SU-DHL-6 (cell line): ENCODE data around the gene EML6.

ENCODE experiments used
- H2AFZ ChIP-seq: fragments of 200-600 bp; sonication (generic); 2 replicates; pipeline ENCODE4 v1.6.1; 2014; ENCODE audit warnings: low read depth, mild to moderate bottlenecking, moderate library complexity, mixed read lengths, antibody characterized with exemption, low read length; ENCODE audit not compliant: severe bottlenecking
- H3F3A ChIP-seq: fragments of 200-600 bp; shearing (Covaris generic); 2 replicates; pipeline ENCODE4 v1.6.0; 2016; ENCODE audit warnings: antibody characterized with exemption, mild to moderate bottlenecking; ENCODE audit not compliant: insufficient read depth
- H3K27ac ChIP-seq: fragments of 200-600 bp; sonication (generic); 2 replicates; pipeline ENCODE4 v1.5.1; 2016; ENCODE audit warnings: low read depth, mild to moderate bottlenecking, low read length, moderate library complexity, mixed read lengths
- H3K27me3 ChIP-seq: fragments of 200-600 bp; sonication (generic), shearing (Covaris generic); 2 replicates; pipeline ENCODE4 v1.6.0; 2014; ENCODE audit warnings: mild to moderate bottlenecking, low read length
- H3K36me3 ChIP-seq: fragments of 200-600 bp; sonication (generic); 2 replicates; pipeline ENCODE4 v1.6.1; 2014; ENCODE audit warnings: mild to moderate bottlenecking, low read length, mixed read lengths
- H3K4me2 ChIP-seq: fragments of 300-600, 200-600 bp; shearing (Covaris generic), sonication (generic); 2 replicates; pipeline ENCODE4 v1.6.0; 2014; ENCODE audit warnings: low read length, low read depth, mild to moderate bottlenecking; ENCODE audit not compliant: poor library complexity, severe bottlenecking
- H3K4me3 ChIP-seq: fragments of 200-600 bp; sonication (generic); 2 replicates; pipeline ENCODE4 v1.5.1; 2014; ENCODE audit warnings: antibody characterized with exemption, low read length, mild to moderate bottlenecking, mixed read lengths; ENCODE audit not compliant: insufficient read depth, poor library complexity, severe bottlenecking
- H3K79me2 ChIP-seq: fragments of 200-600 bp; sonication (generic); 2 replicates; pipeline ENCODE4 v1.6.1; 2014; ENCODE audit warnings: mild to moderate bottlenecking, low read length, moderate library complexity; ENCODE audit not compliant: insufficient read depth
- H3K9ac ChIP-seq: fragments of 200-600 bp; sonication (generic); 2 replicates; pipeline ENCODE4 v1.7.0; 2014; ENCODE audit warnings: mild to moderate bottlenecking, low read length
- H3K9me2 ChIP-seq: fragments of 200-600 bp; sonication (generic); replicated peaks from 2 replicates; pipeline ENCODE4 v1.6.1; 2014; ENCODE audit warnings: low read length; ENCODE audit not compliant: insufficient read depth
- H3K9me3 ChIP-seq: fragments of 200-600 bp; sonication (generic); 2 replicates; pipeline ENCODE4 v1.6.1; 2014; ENCODE audit warnings: low read length, mixed read lengths; ENCODE audit not compliant: insufficient read depth
- H4K20me1 ChIP-seq: fragments of 200-600 bp; sonication (generic); 2 replicates; pipeline ENCODE4 v1.6.1; 2014; ENCODE audit warnings: low read depth, mild to moderate bottlenecking, antibody characterized with exemption, low read length, moderate library complexity, mixed read lengths
- EZH2phosphoT487 ChIP-seq: fragments of 200-600 bp; sonication (generic), shearing (Covaris generic); conservative IDR thresholded peaks from 2 replicates; pipeline ENCODE4 v1.6.1; 2018; ENCODE audit warnings: mild to moderate bottlenecking, antibody characterized with exemption, low read length, moderate library complexity, mixed read lengths
- TF ChIP-seq, protein P1 (sequence below): fragments of 200-600 bp; sonication (generic); IDR thresholded peaks from one replicate; pipeline ENCODE4 v1.5.1; 2017; ENCODE audit warnings: antibody characterized with exemption, mild to moderate bottlenecking, low read length, moderate library complexity; ENCODE audit not compliant: insufficient read depth, poor library complexity, severe bottlenecking

The EML6 gene

DNA sequence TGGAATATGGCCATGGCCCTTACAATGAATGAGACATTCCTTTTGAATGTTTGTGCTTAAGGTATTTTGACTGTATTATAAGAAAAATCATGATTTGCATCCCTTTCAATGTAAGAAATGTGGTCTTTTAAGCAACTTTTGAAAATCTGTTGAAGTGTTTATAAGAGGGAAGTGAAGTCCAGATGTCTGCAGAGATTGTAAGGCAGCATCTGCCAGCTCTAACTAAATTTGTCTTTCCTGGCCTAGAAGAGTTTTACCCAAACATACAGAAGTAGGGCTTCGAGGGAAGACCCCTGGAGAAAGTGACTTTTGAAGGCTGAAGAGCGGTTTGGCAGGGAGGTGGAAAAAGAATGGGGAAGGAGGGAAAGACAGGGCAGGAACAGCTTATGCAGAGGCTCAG lies 12.2 kb downstream of the EML6 start:
- Histone ChIP-seq H3K27ac (no peak overlapping the region), H3K9me2 (no peaks in the 10 kb centered on the region), H3K79me2 (peaks cover 3% of the 10 kb centered on the region; the same call in 1 of the 2 replicates)

DNA sequence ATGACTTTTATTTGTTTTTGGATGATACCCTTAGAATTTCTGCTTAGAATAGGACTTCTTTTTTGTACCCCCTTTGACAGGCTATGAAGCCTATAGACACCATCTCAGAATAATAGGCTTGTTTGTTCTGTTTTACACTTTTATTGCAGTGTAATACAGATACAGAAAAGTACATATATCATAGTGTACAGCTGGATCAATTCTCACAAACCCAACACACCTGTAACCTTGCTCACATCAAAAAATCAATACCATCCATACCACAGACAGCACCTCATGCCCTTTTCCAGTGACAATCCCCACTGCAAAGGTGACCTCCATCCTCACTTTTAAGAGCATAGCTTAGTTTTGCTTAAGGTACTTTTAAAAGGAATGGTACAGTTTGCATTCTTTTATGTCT lies 14.8 kb downstream of the EML6 start:
- no peak overlapping the region for H2AFZ ChIP-seq
- H3K9ac ChIP-seq, result no peak overlapping the region
- no peak overlapping the region for H3K4me2 ChIP-seq
- H3K9me2 ChIP-seq, result no peaks in the 10 kb centered on the region
- H3K27ac ChIP-seq, result no peak overlapping the region
- no peaks in the 10 kb centered on the region for H3K27me3 ChIP-seq
- TF ChIP-seq, protein P1, sequence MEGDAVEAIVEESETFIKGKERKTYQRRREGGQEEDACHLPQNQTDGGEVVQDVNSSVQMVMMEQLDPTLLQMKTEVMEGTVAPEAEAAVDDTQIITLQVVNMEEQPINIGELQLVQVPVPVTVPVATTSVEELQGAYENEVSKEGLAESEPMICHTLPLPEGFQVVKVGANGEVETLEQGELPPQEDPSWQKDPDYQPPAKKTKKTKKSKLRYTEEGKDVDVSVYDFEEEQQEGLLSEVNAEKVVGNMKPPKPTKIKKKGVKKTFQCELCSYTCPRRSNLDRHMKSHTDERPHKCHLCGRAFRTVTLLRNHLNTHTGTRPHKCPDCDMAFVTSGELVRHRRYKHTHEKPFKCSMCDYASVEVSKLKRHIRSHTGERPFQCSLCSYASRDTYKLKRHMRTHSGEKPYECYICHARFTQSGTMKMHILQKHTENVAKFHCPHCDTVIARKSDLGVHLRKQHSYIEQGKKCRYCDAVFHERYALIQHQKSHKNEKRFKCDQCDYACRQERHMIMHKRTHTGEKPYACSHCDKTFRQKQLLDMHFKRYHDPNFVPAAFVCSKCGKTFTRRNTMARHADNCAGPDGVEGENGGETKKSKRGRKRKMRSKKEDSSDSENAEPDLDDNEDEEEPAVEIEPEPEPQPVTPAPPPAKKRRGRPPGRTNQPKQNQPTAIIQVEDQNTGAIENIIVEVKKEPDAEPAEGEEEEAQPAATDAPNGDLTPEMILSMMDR, result no peak
- TF ChIP-seq EZH2phosphoT487, result no peak
- H3F3A ChIP-seq, result no peaks in the 10 kb centered on the region
- H3K36me3 ChIP-seq, result no peaks in the 10 kb centered on the region; the same call in 1 of the 2 replicates
- no peaks in the 10 kb centered on the region for H4K20me1 ChIP-seq
- no peaks in the 10 kb centered on the region for H3K9me3 ChIP-seq
- H3K4me3 ChIP-seq, result no peak overlapping the region
- peaks cover 16% of the 10 kb centered on the region for H3K79me2 ChIP-seq

More for the DNA sequence above, 12.2 kb downstream of the EML6 start:
- Histone ChIP-seq H3K9me3 (no peaks in the 10 kb centered on the region; the same call in 1 of the 2 replicates), H3K9ac (no peak overlapping the region), H3K36me3 (0 out of 2 replicates have a peak, but pooled peaks cover 6% of the 10 kb centered on the region), H4K20me1 (no peaks in the 10 kb centered on the region), H3K4me3 (no peak overlapping the region), H3K4me2 (no peak overlapping the region), H3F3A (no peaks in the 10 kb centered on the region), H3K27me3 (no peaks in the 10 kb centered on the region), H2AFZ (no peak overlapping the region)
- no peak for TF ChIP-seq EZH2phosphoT487
- TF ChIP-seq, protein P1, result no peak

DNA sequence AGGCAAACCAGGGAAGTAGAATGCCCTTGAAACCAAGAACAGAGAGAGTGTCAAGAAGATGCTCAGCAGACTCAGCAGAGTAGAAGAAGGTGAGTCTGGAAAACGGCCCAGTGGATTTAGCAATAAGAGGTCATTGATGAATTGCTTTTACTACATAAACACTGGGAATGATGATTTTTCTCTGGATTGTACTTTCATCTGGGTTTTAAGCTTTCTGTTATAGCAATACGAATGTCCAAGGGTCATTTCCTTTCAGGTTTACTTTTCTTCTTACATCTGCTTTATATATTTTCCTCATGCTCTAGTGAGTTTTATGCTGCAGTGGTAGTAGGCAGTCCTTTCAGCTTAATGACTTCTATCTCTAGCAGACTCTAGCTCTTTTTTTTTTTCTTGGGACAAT lies 16.9 kb downstream of the EML6 start:
- TF ChIP-seq, protein P1, result no peak
- TF ChIP-seq EZH2phosphoT487, result no peak
- Histone ChIP-seq H3F3A (no peaks in the 10 kb centered on the region), H3K79me2 (peaks cover 16% of the 10 kb centered on the region), H3K27ac (no peak overlapping the region), H4K20me1 (no peaks in the 10 kb centered on the region), H3K36me3 (no peaks in the 10 kb centered on the region; the same call in 1 of the 2 replicates), H3K9me3 (no peaks in the 10 kb centered on the region), H3K4me3 (no peak overlapping the region), H3K9ac (no peak overlapping the region), H3K27me3 (no peaks in the 10 kb centered on the region), H3K9me2 (no peaks in the 10 kb centered on the region), H3K4me2 (no peak overlapping the region), H2AFZ (no peak overlapping the region)

DNA sequence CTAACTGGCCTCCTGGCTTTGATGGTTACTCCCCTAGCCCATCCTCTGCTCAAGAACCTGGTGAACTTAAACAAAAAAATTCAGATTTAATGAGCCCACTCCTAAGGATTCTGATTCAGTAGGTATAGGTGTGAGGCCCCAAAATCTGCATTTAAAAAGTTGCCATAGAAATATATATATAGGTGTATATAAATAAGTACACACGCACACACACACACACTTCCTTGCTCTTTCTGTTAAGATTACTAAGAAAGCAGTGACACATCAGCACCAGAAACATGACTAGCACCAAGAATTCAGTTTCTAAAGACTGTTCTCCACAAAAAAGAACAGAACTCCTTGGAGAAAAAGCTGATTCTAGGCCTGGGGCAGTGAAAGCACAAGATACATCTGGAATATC lies 17.8 kb downstream of the EML6 start:
- H3K4me2 ChIP-seq, result no peak overlapping the region
- H3K4me3 ChIP-seq, result no peak overlapping the region
- H3K27ac ChIP-seq, result no peak overlapping the region
- no peak overlapping the region for H2AFZ ChIP-seq
- H3K9ac ChIP-seq, result no peak overlapping the region
- TF ChIP-seq, protein P1, result no peak
- TF ChIP-seq EZH2phosphoT487, result no peak
- no peaks in the 10 kb centered on the region for H3K9me3 ChIP-seq
- no peaks in the 10 kb centered on the region for H3F3A ChIP-seq
- H3K27me3 ChIP-seq, result no peaks in the 10 kb centered on the region
- no peaks in the 10 kb centered on the region; the same call in 1 of the 2 replicates for H3K36me3 ChIP-seq
- H3K9me2 ChIP-seq, result no peaks in the 10 kb centered on the region
- peaks cover 16% of the 10 kb centered on the region for H3K79me2 ChIP-seq
- H4K20me1 ChIP-seq, result no peaks in the 10 kb centered on the region
